Endodermal cell (in vitro differentiated cells): ENCODE data around the gene KRT5. TPM values are rescaled to one million over a fixed set of nuclear protein-coding genes. Genes with fewer than 3 reads are reported as not detected.

Experiments used
- DNase-seq: peaks from one replicate; pipeline ENCODE4 v3.0.0-alpha.2; 2017
- H3K27ac ChIP-seq: 2 replicates; pipeline ENCODE4 v1.5.1; 2013; ENCODE audit warnings: mild to moderate bottlenecking, low read depth, low read length, moderate library complexity
- H3K27me3 ChIP-seq: 2 replicates; pipeline ENCODE4 v1.6.1; 2013; ENCODE audit warnings: mild to moderate bottlenecking, low read length, moderate library complexity; ENCODE audit not compliant: insufficient read depth, control insufficient read depth, poor library complexity, severe bottlenecking
- H3K36me3 ChIP-seq: 2 replicates; pipeline ENCODE4 v1.7.0; 2013; ENCODE audit warnings: mild to moderate bottlenecking, low read length, moderate library complexity; ENCODE audit not compliant: control insufficient read depth, insufficient read depth
- H3K4me1 ChIP-seq: one replicate; pipeline ENCODE4 v1.7.0; 2013; ENCODE audit warnings: low read length; ENCODE audit not compliant: control insufficient read depth, insufficient read depth
- H3K4me3 ChIP-seq: 2 replicates; pipeline ENCODE4 v1.5.1; 2013; ENCODE audit warnings: mild to moderate bottlenecking, low read length, moderate library complexity
- H3K9ac ChIP-seq: 2 replicates; pipeline ENCODE4 v1.6.1; 2013; ENCODE audit warnings: mild to moderate bottlenecking, low read length, moderate library complexity; ENCODE audit not compliant: poor library complexity, severe bottlenecking; ENCODE audit errors: extremely low read depth
- H3K9me3 ChIP-seq: 2 replicates; pipeline ENCODE4 v1.6.1; 2013; ENCODE audit warnings: mild to moderate bottlenecking, low read length, moderate library complexity; ENCODE audit not compliant: control insufficient read depth
- H3K27ac Mint-ChIP-seq: 2 replicates; pipeline ENCODE4 v1.8.0; 2020; ENCODE audit warnings: mixed read lengths
- H3K27me3 Mint-ChIP-seq: 2 replicates; pipeline ENCODE4 v1.8.0; 2021; ENCODE audit warnings: mild to moderate bottlenecking, mixed read lengths; ENCODE audit not compliant: insufficient read depth
- H3K36me3 Mint-ChIP-seq: 2 replicates; pipeline ENCODE4 v1.8.0; 2020; ENCODE audit warnings: low read depth, mixed read lengths
- H3K4me1 Mint-ChIP-seq: 2 replicates; pipeline ENCODE4 v1.8.0; 2020; ENCODE audit warnings: mixed read lengths
- H3K4me3 Mint-ChIP-seq: 2 replicates; pipeline ENCODE4 v1.8.0; 2020; ENCODE audit warnings: mild to moderate bottlenecking, moderate library complexity, mixed read lengths
- H3K9me3 Mint-ChIP-seq: 2 replicates; pipeline ENCODE4 v1.8.0; 2020; ENCODE audit warnings: mild to moderate bottlenecking, mixed read lengths
- WGBS, 2 experiments: methylation state at CpG; one replicate each; pipeline versions ENCODE4 v1.1.5 to v1.1.7; 2013; ENCODE audit warnings: missing lambda C conversion rate in 2 of 2, mixed read lengths in 1 of 2; ENCODE audit not compliant: insufficient coverage in 1 of 2, insufficient read length in 1 of 2; 5-methylcytosine and 5-hydroxymethylcytosine counted together
- total RNA-seq, 2 donors: library from RNA; stranded (reverse); fragmentation: NEBNext Ultra II Directional in 1 of 2; extraction: Animal tissue kit (Norgen Biotek cat#: 25700) in 1 of 2; gene quantifications; 2 replicates in 1 of 2; 3 replicates in 1 of 2; pipeline ENCODE4 v1.2.1, GENCODE V29; 2021
- TF ChIP-seq, protein P1 (sequence below): fragments of 200-600 bp; sonication (generic); conservative IDR thresholded peaks from 2 replicates; pipeline ENCODE4 v1.5.0; 2021; ENCODE audit warnings: antibody characterized with exemption, mild to moderate bottlenecking

The KRT5 gene
- total RNA-seq, 2 donors from 2014 or later, result not detected

GRCh38 chr12:52486166-52487105 lies 33.8 kb downstream of the KRT5 start:
- no peak overlapping the region for H3K27ac ChIP-seq
- peaks cover 27% of the 10 kb centered on the region for H3K27me3 Mint-ChIP-seq
- H3K4me3 Mint-ChIP-seq, result no peak overlapping the region
- no peak for DNase-seq
- no peak overlapping the region for H3K9ac ChIP-seq
- WGBS, 2 experiments, result 80 to 90% methylated on average over 1 to 5 of the region's 5 CpGs
- H3K4me3 ChIP-seq, result no peak overlapping the region
- TF ChIP-seq, protein P1, sequence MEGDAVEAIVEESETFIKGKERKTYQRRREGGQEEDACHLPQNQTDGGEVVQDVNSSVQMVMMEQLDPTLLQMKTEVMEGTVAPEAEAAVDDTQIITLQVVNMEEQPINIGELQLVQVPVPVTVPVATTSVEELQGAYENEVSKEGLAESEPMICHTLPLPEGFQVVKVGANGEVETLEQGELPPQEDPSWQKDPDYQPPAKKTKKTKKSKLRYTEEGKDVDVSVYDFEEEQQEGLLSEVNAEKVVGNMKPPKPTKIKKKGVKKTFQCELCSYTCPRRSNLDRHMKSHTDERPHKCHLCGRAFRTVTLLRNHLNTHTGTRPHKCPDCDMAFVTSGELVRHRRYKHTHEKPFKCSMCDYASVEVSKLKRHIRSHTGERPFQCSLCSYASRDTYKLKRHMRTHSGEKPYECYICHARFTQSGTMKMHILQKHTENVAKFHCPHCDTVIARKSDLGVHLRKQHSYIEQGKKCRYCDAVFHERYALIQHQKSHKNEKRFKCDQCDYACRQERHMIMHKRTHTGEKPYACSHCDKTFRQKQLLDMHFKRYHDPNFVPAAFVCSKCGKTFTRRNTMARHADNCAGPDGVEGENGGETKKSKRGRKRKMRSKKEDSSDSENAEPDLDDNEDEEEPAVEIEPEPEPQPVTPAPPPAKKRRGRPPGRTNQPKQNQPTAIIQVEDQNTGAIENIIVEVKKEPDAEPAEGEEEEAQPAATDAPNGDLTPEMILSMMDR, result no peak
- no peaks in the 10 kb centered on the region for H3K4me1 ChIP-seq
- peaks cover 13% of the 10 kb centered on the region for H3K9me3 ChIP-seq
- H3K36me3 Mint-ChIP-seq, result no peaks in the 10 kb centered on the region
- H3K27ac Mint-ChIP-seq, result no peak overlapping the region
- H3K9me3 Mint-ChIP-seq, result peaks cover 2% of the 10 kb centered on the region
- H3K4me1 Mint-ChIP-seq, result no peaks in the 10 kb centered on the region
- H3K36me3 ChIP-seq, result no peaks in the 10 kb centered on the region
- no peaks in the 10 kb centered on the region for H3K27me3 ChIP-seq

DNA sequence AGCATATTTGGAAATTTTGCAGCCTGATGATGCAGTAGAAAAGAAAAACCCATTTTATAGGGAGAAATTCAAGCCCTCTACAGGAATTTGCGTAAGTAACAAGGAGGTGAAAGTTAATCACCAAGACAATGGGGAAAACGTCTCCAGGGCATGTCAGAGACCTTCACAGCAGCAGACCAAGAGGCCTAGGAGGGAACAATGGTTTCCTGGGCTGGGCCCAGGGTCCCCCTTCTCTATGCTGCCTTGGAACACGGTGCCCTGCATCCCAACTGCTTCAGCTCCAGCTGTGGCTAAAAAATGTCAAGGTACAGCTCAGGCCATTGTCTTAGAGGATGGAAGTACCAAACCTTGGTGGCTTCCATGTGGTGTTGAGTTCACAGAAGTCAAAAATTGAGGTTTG lies 40.1 kb downstream of the KRT5 start:
- H3K36me3 Mint-ChIP-seq, result no peaks in the 10 kb centered on the region
- DNase-seq, result no peak
- Histone ChIP-seq H3K9me3 (peaks cover 25% of the 10 kb centered on the region), H3K36me3 (no peaks in the 10 kb centered on the region), H3K9ac (no peak overlapping the region), H3K27me3 (no peaks in the 10 kb centered on the region), H3K4me3 (no peak overlapping the region), H3K4me1 (no peaks in the 10 kb centered on the region), H3K27ac (no peak overlapping the region)
- no peaks in the 10 kb centered on the region for H3K4me1 Mint-ChIP-seq
- TF ChIP-seq, protein P1, result no peak
- H3K9me3 Mint-ChIP-seq, result peaks cover 18% of the 10 kb centered on the region
- no peak overlapping the region for H3K27ac Mint-ChIP-seq
- peaks cover 12% of the 10 kb centered on the region for H3K27me3 Mint-ChIP-seq
- H3K4me3 Mint-ChIP-seq, result no peak overlapping the region
- 73 to 78% methylated on average over 2 to 3 of the region's 3 CpGs for WGBS, 2 experiments

DNA sequence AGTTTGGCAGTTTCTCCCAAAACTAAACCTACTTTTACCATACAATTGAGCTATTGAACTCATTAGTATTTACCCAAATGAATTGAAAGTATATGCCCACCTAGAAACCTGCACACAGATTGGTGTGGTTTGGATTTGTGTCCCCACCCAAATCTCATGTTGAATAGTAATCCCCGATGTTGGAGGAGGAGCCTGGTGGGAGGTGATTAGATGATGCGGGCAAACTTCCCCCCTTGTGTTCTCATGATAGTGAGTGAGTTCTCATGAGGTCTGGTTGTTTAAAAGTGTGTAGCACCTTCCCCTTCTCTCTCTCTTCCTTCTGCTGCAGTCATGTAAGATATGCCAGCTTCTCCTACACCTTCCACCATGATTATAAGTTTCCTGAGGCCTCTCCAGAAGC lies 42.5 kb downstream of the KRT5 start:
- no peaks in the 10 kb centered on the region for H3K27me3 Mint-ChIP-seq
- Histone ChIP-seq H3K27me3 (no peaks in the 10 kb centered on the region), H3K4me1 (no peaks in the 10 kb centered on the region), H3K4me3 (no peak overlapping the region), H3K27ac (no peak overlapping the region), H3K36me3 (no peaks in the 10 kb centered on the region), H3K9me3 (peaks cover 18% of the 10 kb centered on the region), H3K9ac (no peak overlapping the region)
- no peaks in the 10 kb centered on the region for H3K36me3 Mint-ChIP-seq
- H3K27ac Mint-ChIP-seq, result no peak overlapping the region
- TF ChIP-seq, protein P1, result no peak
- H3K4me3 Mint-ChIP-seq, result no peak overlapping the region
- peaks cover 18% of the 10 kb centered on the region for H3K9me3 Mint-ChIP-seq
- H3K4me1 Mint-ChIP-seq, result no peaks in the 10 kb centered on the region
- 100% methylated on average over 1 of the region's 2 CpGs; no CpG with 5 or more reads in 1 of the 2 experiments for WGBS, 2 experiments
- no peak for DNase-seq
